Activated T-helper 17 cell treated with anti-CD3 and anti-CD28 coated beads, Interleukin-2, amount 50 U/mL, for 72 hours (primary cell): ENCODE results near the gene ZNF280D. TPM values are rescaled to one million over a fixed set of nuclear protein-coding genes. Genes with fewer than 3 reads are reported as not detected.
A peak's percentile ranks its signal among the peaks of the same experiment; 100 is the strongest.

Experiments
- ATAC-seq: fragments of 150-1000 bp; cut with Tn5 transposase; replicated peaks from 2 replicates; pipeline ENCODE4 v1.10.0; 2021; ENCODE audit warnings: mild to moderate bottlenecking, moderate library complexity
- H3K27ac Mint-ChIP-seq: one replicate; pipeline ENCODE4 v1.8.0; 2022; ENCODE audit warnings: mixed read lengths
- H3K27me3 Mint-ChIP-seq: one replicate; pipeline ENCODE4 v1.8.0; 2022; ENCODE audit warnings: mixed read lengths
- H3K36me3 Mint-ChIP-seq: one replicate; pipeline ENCODE4 v1.8.0; 2022; ENCODE audit warnings: low read depth, mild to moderate bottlenecking, mixed read lengths
- H3K4me1 Mint-ChIP-seq: one replicate; pipeline ENCODE4 v1.8.0; 2022; ENCODE audit warnings: mixed read lengths
- H3K4me3 Mint-ChIP-seq: one replicate; pipeline ENCODE4 v1.8.0; 2022; ENCODE audit warnings: mild to moderate bottlenecking, mixed read lengths
- H3K9me3 Mint-ChIP-seq: one replicate; pipeline ENCODE4 v1.8.0; 2022; ENCODE audit warnings: mixed read lengths
- total RNA-seq, 2 donors: library from RNA; stranded (reverse); gene quantifications; one replicate each; pipeline ENCODE4 v1.2.3, GENCODE V29; 2022

Gene ZNF280D
- total RNA-seq, 2 donors from 2014 or later: 16.3 to 18.4 TPM

GRCh38 chr15:56654216-56654615 lies 79.1 kb downstream of the ZNF280D start:
- H3K36me3 Mint-ChIP-seq: peaks cover 48% of the 10 kb centered on the region
- ATAC-seq: no peak
- no peaks in the 10 kb centered on the region for H3K9me3 Mint-ChIP-seq
- no peak overlapping the region for H3K4me3 Mint-ChIP-seq
- H3K27me3 Mint-ChIP-seq: no peaks in the 10 kb centered on the region
- H3K27ac Mint-ChIP-seq: no peak overlapping the region
- H3K4me1 Mint-ChIP-seq: no peaks in the 10 kb centered on the region

GRCh38 chr15:56653787-56654186 lies 79.5 kb downstream of the ZNF280D start:
- Mint-ChIP-seq H3K27me3 (no peaks in the 10 kb centered on the region), H3K27ac (no peak overlapping the region)

GRCh38 chr15:56653107-56653506 lies 80.2 kb downstream of the ZNF280D start:
- no peaks in the 10 kb centered on the region for H3K9me3 Mint-ChIP-seq
- no peaks in the 10 kb centered on the region for H3K27me3 Mint-ChIP-seq

More at GRCh38 chr15:56653787-56654186, 79.5 kb downstream of the ZNF280D start:
- no peak for ATAC-seq
- Mint-ChIP-seq H3K9me3 (no peaks in the 10 kb centered on the region), H3K36me3 (peaks cover 48% of the 10 kb centered on the region), H3K4me3 (no peak overlapping the region), H3K4me1 (no peaks in the 10 kb centered on the region)

GRCh38 chr15:56648311-56648710 lies 85.0 kb downstream of the ZNF280D start:
- Mint-ChIP-seq H3K4me3 (no peak overlapping the region), H3K36me3 (peaks cover 27% of the 10 kb centered on the region), H3K4me1 (no peaks in the 10 kb centered on the region), H3K9me3 (no peaks in the 10 kb centered on the region), H3K27me3 (no peaks in the 10 kb centered on the region), H3K27ac (no peak overlapping the region)
- no peak for ATAC-seq

More at GRCh38 chr15:56653107-56653506, 80.2 kb downstream of the ZNF280D start:
- no peak overlapping the region for H3K27ac Mint-ChIP-seq
- ATAC-seq: no peak
- no peaks in the 10 kb centered on the region for H3K4me1 Mint-ChIP-seq
- H3K4me3 Mint-ChIP-seq: no peak overlapping the region
- peaks cover 45% of the 10 kb centered on the region for H3K36me3 Mint-ChIP-seq

GRCh38 chr15:56640549-56640948 lies 92.8 kb downstream of the ZNF280D start:
- no peaks in the 10 kb centered on the region for H3K4me1 Mint-ChIP-seq
- H3K4me3 Mint-ChIP-seq: no peak overlapping the region
- ATAC-seq: no peak
- no peaks in the 10 kb centered on the region for H3K9me3 Mint-ChIP-seq
- peaks cover 11% of the 10 kb centered on the region for H3K36me3 Mint-ChIP-seq
- H3K27ac Mint-ChIP-seq: no peak overlapping the region
- H3K27me3 Mint-ChIP-seq: no peaks in the 10 kb centered on the region

- no peaks in the 10 kb centered on the region for H3K4me1 Mint-ChIP-seq
- H3K27me3 Mint-ChIP-seq: no peaks in the 10 kb centered on the region
- H3K9me3 Mint-ChIP-seq: no peaks in the 10 kb centered on the region
- no peak overlapping the region for H3K27ac Mint-ChIP-seq
- no peak for ATAC-seq
- no peak overlapping the region for H3K4me3 Mint-ChIP-seq
- peaks cover 9% of the 10 kb centered on the region for H3K36me3 Mint-ChIP-seq
These were observed 93.2 kb downstream of the ZNF280D start for GRCh38 chr15:56640127-56640526.

GRCh38 chr15:56639631-56640030 lies 93.7 kb downstream of the ZNF280D start:
- H3K36me3 Mint-ChIP-seq: peaks cover 9% of the 10 kb centered on the region
- H3K27ac Mint-ChIP-seq: no peak overlapping the region
- no peaks in the 10 kb centered on the region for H3K9me3 Mint-ChIP-seq
- no peak for ATAC-seq
- H3K4me3 Mint-ChIP-seq: no peak overlapping the region
- no peaks in the 10 kb centered on the region for H3K4me1 Mint-ChIP-seq
- H3K27me3 Mint-ChIP-seq: no peaks in the 10 kb centered on the region

- Mint-ChIP-seq H3K27me3 (no peaks in the 10 kb centered on the region), H3K4me3 (no peak overlapping the region), H3K36me3 (peaks cover 13% of the 10 kb centered on the region), H3K4me1 (no peaks in the 10 kb centered on the region), H3K9me3 (no peaks in the 10 kb centered on the region), H3K27ac (peak overlapping the region; percentile 21)
- ATAC-seq: no peak
These were observed 101.5 kb downstream of the ZNF280D start for GRCh38 chr15:56631765-56632164.

- Mint-ChIP-seq H3K27ac (no peak overlapping the region), H3K4me1 (no peaks in the 10 kb centered on the region), H3K27me3 (no peaks in the 10 kb centered on the region), H3K4me3 (no peak overlapping the region), H3K36me3 (peaks cover 13% of the 10 kb centered on the region), H3K9me3 (no peaks in the 10 kb centered on the region)
- ATAC-seq: no peak
These were observed 104.3 kb downstream of the ZNF280D start for GRCh38 chr15:56628893-56629532.

GRCh38 chr15:56619887-56620286 lies 113.4 kb downstream of the ZNF280D start:
- no peaks in the 10 kb centered on the region for H3K4me1 Mint-ChIP-seq
- no peaks in the 10 kb centered on the region for H3K27me3 Mint-ChIP-seq
- no peak for ATAC-seq
- H3K36me3 Mint-ChIP-seq: no peaks in the 10 kb centered on the region
- no peak overlapping the region for H3K4me3 Mint-ChIP-seq
- H3K27ac Mint-ChIP-seq: no peak overlapping the region
- H3K9me3 Mint-ChIP-seq: no peaks in the 10 kb centered on the region

GRCh38 chr15:56617628-56618027 lies 115.7 kb downstream of the ZNF280D start:
- no peaks in the 10 kb centered on the region for H3K9me3 Mint-ChIP-seq
- no peaks in the 10 kb centered on the region for H3K36me3 Mint-ChIP-seq
- no peaks in the 10 kb centered on the region for H3K4me1 Mint-ChIP-seq
- H3K27me3 Mint-ChIP-seq: peaks cover 4% of the 10 kb centered on the region
- H3K4me3 Mint-ChIP-seq: no peak overlapping the region
- no peak for ATAC-seq
- no peak overlapping the region for H3K27ac Mint-ChIP-seq

- no peak overlapping the region for H3K27ac Mint-ChIP-seq
- no peak for ATAC-seq
These were observed 116.8 kb downstream of the ZNF280D start for GRCh38 chr15:56616551-56616950.

GRCh38 chr15:56613811-56614210 lies 119.5 kb downstream of the ZNF280D start:
- ATAC-seq: no peak
- Mint-ChIP-seq H3K4me3 (no peak overlapping the region), H3K4me1 (no peaks in the 10 kb centered on the region), H3K36me3 (no peaks in the 10 kb centered on the region), H3K27me3 (peaks cover 11% of the 10 kb centered on the region), H3K27ac (no peak overlapping the region), H3K9me3 (no peaks in the 10 kb centered on the region)

More at GRCh38 chr15:56616551-56616950, 116.8 kb downstream of the ZNF280D start:
- peaks cover 4% of the 10 kb centered on the region for H3K27me3 Mint-ChIP-seq
- no peaks in the 10 kb centered on the region for H3K9me3 Mint-ChIP-seq
- H3K4me1 Mint-ChIP-seq: no peaks in the 10 kb centered on the region
- H3K4me3 Mint-ChIP-seq: no peak overlapping the region
- H3K36me3 Mint-ChIP-seq: no peaks in the 10 kb centered on the region

GRCh38 chr15:56608993-56609392 lies 124.3 kb downstream of the ZNF280D start:
- H3K4me1 Mint-ChIP-seq: peaks cover 4% of the 10 kb centered on the region
- H3K27ac Mint-ChIP-seq: no peak overlapping the region
- no peak overlapping the region for H3K4me3 Mint-ChIP-seq
- peaks cover 9% of the 10 kb centered on the region for H3K9me3 Mint-ChIP-seq
- H3K27me3 Mint-ChIP-seq: peaks cover 27% of the 10 kb centered on the region
- no peak for ATAC-seq
- no peaks in the 10 kb centered on the region for H3K36me3 Mint-ChIP-seq

GRCh38 chr15:56608140-56608778 lies 125.0 kb downstream of the ZNF280D start:
- Mint-ChIP-seq H3K4me3 (no peak overlapping the region), H3K27me3 (peaks cover 25% of the 10 kb centered on the region), H3K36me3 (no peaks in the 10 kb centered on the region), H3K27ac (no peak overlapping the region), H3K9me3 (peaks cover 9% of the 10 kb centered on the region), H3K4me1 (peaks cover 4% of the 10 kb centered on the region)
- peak; percentile 57 for ATAC-seq
